GM19395 (cell line): Measurements from ENCODE around the gene PRKAG3.
"Not testable (repeated sequence)": the region's sequence is repeated elsewhere in the genome, so short reads cannot be mapped to it uniquely, and the experiment has no call there.

Source experiments
- ATAC-seq: cut with Tn5 transposase; IDR thresholded peaks from one replicate; pipeline ENCODE4 v1.9.1; 2021; ENCODE audit warnings: mild to moderate bottlenecking, moderate library complexity; ENCODE audit not compliant: unreplicated experiment

The PRKAG3 gene

DNA sequence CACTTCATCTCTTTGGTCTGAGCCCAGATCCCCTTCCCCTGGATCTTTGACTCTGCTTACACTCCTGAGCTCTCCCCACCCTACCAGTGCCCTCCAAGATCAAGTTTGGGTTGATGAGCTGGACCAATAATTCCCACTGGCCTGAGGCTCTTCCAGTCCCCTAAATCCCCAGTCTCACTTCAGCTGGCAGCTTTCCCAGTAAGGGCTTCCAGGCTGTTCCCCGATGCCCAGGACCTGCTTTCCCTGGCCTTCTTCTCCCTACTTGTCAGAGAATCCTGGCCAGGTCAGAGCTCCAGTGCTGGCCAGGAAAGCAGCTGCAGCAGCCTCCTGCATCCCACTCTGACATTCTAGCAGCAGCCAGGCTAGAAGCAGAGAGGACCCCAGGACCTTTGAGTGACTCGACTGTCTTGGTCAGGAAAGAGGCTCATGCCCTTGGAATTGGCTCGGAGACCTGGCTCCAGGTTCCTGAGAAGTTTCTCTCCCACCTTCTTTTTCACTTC is 31.5 kb upstream of the PRKAG3 start:
- no peak for ATAC-seq

DNA sequence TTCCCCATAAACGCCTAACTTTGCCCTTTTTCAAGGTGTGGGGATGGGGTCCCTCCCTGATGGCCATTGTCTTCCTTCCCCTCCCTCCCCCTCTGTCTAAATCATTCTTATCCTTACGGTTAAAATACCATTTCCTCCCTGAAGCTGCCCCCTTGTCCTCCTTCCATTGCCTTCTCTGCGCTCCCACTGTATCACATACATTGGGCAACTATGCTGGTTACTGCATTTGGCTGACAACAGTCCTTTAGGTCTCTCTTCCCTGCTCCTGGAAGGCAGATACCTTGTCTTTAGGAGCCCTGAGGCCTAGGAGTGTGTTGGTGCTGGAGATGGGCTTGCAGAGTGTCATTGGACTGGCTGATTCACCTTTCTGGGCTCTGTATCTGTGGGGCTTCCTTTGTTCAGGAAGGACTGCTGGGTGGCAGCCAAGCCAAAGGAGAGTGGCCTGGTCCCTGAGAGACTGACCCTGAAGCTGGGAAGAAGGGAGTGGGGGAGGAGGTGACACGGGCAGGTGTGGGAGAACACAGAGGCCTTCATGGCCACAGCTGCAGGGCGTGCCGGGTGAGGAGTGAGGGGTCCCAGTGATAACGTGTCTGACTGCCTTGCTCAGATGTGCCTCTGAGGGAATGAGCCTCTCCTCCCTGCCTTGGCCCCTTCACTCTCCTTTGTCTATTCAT is 30.2 kb upstream of the PRKAG3 start:
- ATAC-seq: no peak

DNA sequence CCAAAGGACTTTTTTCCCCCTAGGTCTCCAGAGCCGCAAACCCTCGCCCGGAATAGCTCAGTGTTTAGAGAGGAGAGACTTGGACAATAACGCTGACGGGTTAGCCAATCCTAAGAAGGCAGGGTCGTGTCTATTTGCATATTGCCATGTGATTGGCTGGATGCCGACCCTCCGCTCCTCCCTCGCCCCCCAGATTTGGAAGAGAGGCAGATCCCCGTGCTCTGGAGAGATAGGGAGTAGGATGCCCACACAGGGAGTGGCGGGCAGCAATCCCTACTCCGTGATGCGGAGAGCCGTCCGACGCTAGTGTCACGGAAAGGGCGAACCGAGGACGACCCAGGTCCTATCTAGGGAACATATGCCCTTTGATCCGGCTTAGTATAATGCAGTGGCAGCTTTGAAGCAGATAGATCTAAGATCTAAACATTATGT is 29.4 kb upstream of the PRKAG3 start:
- ATAC-seq: no peak

DNA sequence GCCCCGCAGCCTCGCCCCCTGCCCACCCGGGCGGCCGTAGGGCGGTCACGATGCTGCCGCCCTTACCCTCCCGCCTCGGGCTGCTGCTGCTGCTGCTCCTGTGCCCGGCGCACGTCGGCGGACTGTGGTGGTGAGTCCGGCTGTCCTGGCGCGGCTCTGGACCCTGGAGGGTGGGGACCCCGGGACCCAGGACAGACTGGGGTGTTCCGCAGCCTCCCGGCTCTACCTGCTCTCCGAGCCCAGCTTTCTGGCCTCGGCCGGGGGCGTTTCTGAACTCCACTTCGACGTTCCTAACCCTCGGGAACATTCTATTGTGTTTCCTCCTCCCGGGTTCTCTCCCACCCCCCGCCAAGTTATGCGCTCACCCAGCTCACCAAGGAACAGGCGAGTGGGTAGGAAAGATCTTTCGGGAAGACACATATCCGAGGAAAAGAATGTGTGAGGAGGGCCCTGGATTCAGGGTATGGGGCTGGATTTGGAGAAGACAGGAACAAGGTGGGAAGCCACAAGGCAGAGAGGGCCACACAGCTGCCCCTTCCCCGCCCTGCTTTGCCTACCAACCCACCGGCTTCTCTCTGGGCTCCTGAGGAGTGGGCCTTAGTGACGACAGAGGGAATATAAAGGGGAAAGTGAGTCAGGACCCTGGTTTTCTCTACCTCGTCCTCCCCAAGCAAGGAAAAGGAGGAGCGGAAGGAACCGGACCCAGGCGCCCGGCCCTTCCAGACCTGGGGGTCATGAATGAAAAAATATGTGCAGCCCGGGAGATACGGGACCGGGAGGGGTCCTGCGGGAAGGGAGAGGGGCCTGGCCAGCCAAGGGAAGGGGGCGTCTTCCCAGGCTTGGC is 28.6 kb upstream of the PRKAG3 start:
- no peak for ATAC-seq

- ATAC-seq: no peak
Observed at GRCh38 chr2:218859556-218859987, 28.0 kb upstream of the PRKAG3 start, which contains the start of gene WNT6. WNT6 (plus strand) TSS chr2:218859805; CDS start chr2:218860038, 233 bp downstream.

DNA sequence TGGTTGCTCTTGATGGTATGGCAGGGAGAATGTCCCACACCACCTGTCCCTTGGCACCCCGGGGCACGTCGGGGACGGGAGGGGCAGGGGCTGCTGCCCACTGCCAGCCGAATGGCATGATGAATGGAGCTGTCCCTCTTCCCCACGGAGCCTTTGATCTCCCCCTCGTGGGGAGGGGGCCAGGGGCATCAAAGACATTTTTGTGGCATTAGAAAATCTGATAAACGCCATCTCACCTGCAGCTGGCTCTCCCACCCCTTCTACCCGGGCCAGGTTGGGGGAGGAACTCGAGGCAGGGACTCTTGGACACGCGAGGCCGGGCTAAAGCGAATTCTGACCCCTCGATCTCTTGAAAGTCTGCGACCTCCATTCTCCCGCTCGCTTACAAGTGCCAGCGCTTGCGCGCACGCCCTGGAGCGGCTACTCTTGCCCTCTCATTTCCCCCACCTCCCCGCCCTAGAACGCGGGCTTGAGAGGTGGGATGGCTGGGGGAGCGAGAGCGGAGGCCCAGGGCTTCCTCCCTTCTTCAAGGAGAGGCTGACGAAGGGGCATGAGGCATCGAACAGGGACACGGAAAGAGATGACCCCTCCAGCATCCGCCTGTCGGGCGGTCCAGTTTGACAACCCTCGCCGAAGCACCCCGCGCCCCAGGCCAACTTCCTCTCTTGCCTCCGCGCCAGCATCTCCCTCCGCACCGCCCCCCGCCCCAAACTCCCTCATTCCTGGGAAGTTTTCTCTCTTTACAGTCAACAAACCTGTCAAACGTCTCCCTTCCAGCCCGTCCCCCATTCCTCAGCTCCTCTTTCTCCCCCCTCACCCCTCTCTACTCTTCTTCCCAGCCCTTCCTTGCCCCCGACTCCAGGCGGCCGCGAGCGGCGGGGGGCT is 27.3 kb upstream of the PRKAG3 start:
- no peak for ATAC-seq

- no peak for ATAC-seq
Observed at GRCh38 chr2:218858138-218858445, 26.5 kb upstream of the PRKAG3 start.

GRCh38 chr2:218857371-218858137 is 26.0 kb upstream of the PRKAG3 start:
- ATAC-seq: no peak

GRCh38 chr2:218856896-218857243 is 25.3 kb upstream of the PRKAG3 start:
- no peak for ATAC-seq

GRCh38 chr2:218856167-218856895 is 24.7 kb upstream of the PRKAG3 start:
- ATAC-seq: no peak

- no peak for ATAC-seq
Observed at GRCh38 chr2:218855305-218856166, 23.9 kb upstream of the PRKAG3 start.

GRCh38 chr2:218854860-218855259 is 23.3 kb upstream of the PRKAG3 start:
- ATAC-seq: no peak

DNA sequence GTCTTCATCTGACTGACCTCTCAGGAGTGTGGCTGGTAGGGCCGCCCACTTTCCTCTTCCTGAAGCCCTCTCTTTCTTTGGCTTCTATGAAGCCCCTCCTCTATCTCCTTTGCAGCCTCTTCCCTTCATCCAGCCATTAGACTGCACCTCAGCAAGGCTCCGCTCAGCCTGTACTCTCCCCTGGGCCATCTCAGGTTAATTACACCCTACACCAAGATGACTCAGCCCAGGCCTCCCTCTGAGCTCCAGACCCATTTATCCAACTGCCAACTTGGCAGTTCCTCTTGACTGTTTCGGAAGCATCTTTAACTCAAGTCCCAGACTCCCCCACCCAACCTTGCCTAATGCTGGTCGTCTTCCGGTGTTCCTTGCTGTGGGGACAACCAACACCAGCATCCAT is 22.2 kb upstream of the PRKAG3 start:
- ATAC-seq: no peak

GRCh38 chr2:218852911-218853667 is 21.5 kb upstream of the PRKAG3 start:
- no peak for ATAC-seq

DNA sequence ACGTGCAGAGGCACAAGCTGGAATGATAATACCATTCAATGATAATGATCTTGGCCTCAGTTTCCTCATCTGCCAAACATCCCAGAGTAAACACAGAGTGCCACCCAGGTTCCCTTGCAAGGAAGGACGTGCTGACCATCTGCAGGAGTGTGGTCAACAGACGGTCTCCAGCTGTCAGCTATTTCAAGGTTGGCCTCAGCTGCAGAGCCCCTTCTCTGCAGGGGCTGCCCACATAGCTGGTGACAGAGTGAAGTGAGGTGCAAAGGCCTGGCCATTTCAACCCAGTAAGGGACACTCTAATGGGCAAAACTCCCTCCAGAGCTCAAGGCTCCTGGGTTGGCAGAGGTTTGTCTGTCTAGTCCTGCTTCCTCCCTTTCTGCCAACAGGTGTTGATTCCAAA is 19.7 kb upstream of the PRKAG3 start:
- no peak for ATAC-seq

- no peak for ATAC-seq
Observed at GRCh38 chr2:218850796-218851195, 19.2 kb upstream of the PRKAG3 start.

- ATAC-seq: no peak
Observed at GRCh38 chr2:218849721-218850120, 18.1 kb upstream of the PRKAG3 start.

DNA sequence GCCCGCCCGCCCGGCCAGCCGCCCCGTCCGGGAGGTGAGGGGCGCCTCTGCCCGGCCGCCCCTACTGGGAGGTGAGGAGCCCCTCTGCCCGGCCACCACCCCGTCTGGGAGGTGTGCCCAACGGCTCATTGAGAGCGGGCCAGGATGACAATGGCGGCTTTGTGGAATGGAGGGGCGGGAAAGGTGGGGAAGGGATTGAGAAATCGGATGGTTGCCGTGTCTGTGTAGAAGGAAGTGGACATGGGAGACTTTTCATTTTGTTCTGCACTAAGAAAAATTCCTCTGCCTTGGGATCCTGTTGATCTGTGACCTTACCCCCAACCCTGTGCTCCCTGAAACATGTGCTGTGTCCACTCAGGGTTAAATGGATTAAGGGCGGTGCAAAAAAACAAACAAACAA is 15.4 kb upstream of the PRKAG3 start:
- not testable (repeated sequence) for ATAC-seq
